ENCODE data around the gene MFSD12. TPM values are rescaled to one million over a fixed set of nuclear protein-coding genes. Genes with fewer than 3 reads are reported as not detected.

MFSD12 gene
- total RNA-seq, 1 donor from 2014 or later, result 80.7 TPM

DNA sequence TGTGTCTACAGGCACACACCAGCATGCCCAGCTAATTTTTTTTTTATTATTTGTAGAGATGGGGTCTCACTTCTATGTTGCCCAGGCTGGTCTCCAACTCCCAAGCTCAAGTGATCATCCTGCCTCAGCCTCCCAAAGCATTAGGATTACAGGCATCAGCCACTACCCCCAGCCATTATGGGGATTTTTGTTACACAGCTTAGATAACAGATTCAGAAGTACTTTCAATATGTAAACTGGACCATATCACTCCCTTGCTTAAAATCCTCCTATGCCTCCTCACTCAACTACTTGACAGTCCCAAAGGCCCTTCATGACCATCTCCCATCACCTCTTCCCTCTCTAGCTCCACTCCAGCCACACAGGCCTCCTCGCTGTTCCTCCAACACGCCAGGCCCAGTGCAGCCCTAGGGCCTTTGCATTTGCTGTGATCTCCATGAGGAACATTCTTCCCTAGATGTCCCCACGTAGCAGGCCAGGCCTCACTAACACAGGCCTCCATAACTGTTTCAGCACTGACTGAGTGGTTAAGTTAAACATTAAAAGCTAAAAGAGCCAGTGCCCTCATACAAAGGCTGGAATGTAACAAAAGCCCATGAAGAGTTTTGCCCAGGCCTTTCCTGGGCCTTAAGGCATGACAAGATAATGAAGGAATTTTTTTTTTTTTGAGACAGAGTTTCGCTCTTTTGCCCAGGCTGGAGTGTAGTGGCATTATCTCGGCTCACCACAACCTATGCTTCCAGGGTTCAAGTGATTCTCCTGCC, 59.4 kb downstream of the MFSD12 start:
- H3K4me3 ChIP-seq, result no peak overlapping the region
- H3K27me3 ChIP-seq (ENCODE audit: low read depth), result no peaks in the 10 kb centered on the region
- H3K4me1 ChIP-seq, result peaks cover 11% of the 10 kb centered on the region
- TF ChIP-seq, protein P1, sequence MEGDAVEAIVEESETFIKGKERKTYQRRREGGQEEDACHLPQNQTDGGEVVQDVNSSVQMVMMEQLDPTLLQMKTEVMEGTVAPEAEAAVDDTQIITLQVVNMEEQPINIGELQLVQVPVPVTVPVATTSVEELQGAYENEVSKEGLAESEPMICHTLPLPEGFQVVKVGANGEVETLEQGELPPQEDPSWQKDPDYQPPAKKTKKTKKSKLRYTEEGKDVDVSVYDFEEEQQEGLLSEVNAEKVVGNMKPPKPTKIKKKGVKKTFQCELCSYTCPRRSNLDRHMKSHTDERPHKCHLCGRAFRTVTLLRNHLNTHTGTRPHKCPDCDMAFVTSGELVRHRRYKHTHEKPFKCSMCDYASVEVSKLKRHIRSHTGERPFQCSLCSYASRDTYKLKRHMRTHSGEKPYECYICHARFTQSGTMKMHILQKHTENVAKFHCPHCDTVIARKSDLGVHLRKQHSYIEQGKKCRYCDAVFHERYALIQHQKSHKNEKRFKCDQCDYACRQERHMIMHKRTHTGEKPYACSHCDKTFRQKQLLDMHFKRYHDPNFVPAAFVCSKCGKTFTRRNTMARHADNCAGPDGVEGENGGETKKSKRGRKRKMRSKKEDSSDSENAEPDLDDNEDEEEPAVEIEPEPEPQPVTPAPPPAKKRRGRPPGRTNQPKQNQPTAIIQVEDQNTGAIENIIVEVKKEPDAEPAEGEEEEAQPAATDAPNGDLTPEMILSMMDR (IDR thresholded peaks at IDR 0.05), result no peak
- H3K27ac ChIP-seq, result no peak overlapping the region
- peaks cover 36% of the 10 kb centered on the region for H3K36me3 ChIP-seq
- intact Hi-C loops (cut with DNase I), result no loop called here
- ATAC-seq (no peak), DNase-seq (no peak)
- no peaks in the 10 kb centered on the region for H3K9me3 ChIP-seq

DNA sequence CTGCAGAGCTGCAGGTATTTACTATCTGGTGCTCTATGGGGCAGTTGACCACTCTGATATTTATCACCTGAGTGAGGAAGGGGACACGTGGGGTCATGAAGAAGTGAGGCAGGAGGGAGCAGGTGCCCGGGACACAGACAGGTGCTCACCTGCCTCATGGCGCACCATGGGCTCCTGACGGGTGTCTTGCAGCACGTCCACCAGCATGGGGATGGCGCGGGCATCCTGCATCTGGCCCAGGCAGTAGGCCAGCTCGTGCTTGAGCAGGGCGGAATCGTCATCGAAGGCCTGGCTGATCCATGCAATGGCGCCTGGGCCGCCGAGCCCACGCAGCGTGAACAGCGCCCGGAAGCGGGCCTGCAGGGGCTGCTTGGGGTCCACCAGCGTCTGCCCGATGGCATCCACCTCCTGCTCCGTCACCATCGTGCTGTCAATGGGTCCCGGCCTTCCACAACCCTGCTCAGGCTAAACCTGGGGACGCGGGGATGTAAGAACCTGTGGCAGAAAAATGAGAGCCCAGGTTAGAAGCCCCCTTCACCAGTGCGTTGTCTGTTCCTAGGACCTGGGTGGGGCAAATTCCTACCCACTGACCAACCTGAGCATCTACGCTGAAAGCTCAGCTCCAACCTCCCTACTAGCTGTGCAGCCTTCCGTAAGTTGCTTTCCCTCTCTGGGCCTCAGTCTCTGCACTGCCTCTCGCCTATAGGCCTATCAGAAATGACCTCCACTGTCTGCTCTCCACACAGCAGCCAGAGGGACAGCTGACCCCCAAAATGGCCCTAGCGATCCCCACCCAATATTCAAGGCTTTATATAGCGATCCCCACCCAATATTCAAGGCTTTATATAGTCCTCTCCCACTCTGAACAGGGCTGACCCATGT, 60.8 kb downstream of the MFSD12 start:
- Histone ChIP-seq H3K4me1 (peaks cover 11% of the 10 kb centered on the region), H3K27ac (no peak overlapping the region), H3K36me3 (peaks cover 49% of the 10 kb centered on the region), H3K27me3 (ENCODE audit: low read depth) (no peaks in the 10 kb centered on the region), H3K9me3 (no peaks in the 10 kb centered on the region), H3K4me3 (no peak overlapping the region)
- intact Hi-C loops (cut with DNase I), result no loop called here
- TF ChIP-seq, protein P1 (IDR thresholded peaks at IDR 0.05), result no peak
- ATAC-seq (no peak), DNase-seq (no peak)

DNA sequence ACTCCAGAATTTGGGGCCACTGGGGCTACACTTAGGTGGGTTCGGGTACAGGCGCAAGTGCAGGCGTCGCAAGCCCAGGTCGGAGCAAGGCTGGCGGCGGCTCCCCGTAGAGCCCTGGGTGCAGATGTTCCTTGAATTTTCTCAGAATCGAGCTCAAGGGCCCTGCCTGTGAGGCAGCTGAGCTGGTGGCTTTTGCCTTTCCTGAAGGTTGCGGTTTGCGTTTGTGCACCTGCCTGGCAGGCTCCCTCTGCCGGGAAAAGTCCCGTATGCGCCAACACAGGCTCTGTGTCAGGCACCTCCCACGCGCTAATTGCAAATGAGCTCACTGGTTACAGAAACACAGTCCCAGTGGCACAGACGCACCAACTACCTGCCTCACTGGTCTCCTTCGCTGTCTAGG, 62.8 kb downstream of the MFSD12 start:
- H3K27ac ChIP-seq, result no peak overlapping the region

More for the DNA sequence above, 62.8 kb downstream of the MFSD12 start:
- Histone ChIP-seq H3K36me3 (peaks cover 59% of the 10 kb centered on the region), H3K4me3 (no peak overlapping the region), H3K9me3 (no peaks in the 10 kb centered on the region), H3K27me3 (ENCODE audit: low read depth) (no peaks in the 10 kb centered on the region), H3K4me1 (peaks cover 2% of the 10 kb centered on the region)
- TF ChIP-seq, protein P1 (IDR thresholded peaks at IDR 0.05), result no peak
- ATAC-seq, result no peak
- intact Hi-C loops (cut with DNase I), result no loop called here
- DNase-seq, result no peak

Other genes starting within 250 kb of the MFSD12 start
- 132 TPM for gene NFIC, start 191.0 kb downstream of the MFSD12 start, total RNA-seq
- gene SMIM24, start 77.1 kb downstream of the MFSD12 start, total RNA-seq, result not detected
- not detected for gene SMIM44, start 74.1 kb downstream of the MFSD12 start, total RNA-seq
- 9.9 TPM for gene DOHH, start 56.9 kb downstream of the MFSD12 start, total RNA-seq
- gene FZR1, start 51.3 kb downstream of the MFSD12 start, total RNA-seq, result 34.1 TPM
- 2.2 TPM for gene TEKTIP1, start 18.4 kb downstream of the MFSD12 start, total RNA-seq
- 60.9 TPM for gene HMG20B, start 15.4 kb upstream of the MFSD12 start, total RNA-seq
- gene GIPC3, start 27.9 kb upstream of the MFSD12 start, total RNA-seq, result 4.2 TPM
- gene TBXA2R, start 49.3 kb upstream of the MFSD12 start, total RNA-seq, result 4.9 TPM
- 20.3 TPM for gene CACTIN, start 69.2 kb upstream of the MFSD12 start, total RNA-seq
- gene PIP5K1C, start 142.9 kb upstream of the MFSD12 start, total RNA-seq, result 43.6 TPM
- gene TJP3, start 150.8 kb upstream of the MFSD12 start, total RNA-seq, result 34.4 TPM
- gene APBA3, start 204.1 kb upstream of the MFSD12 start, total RNA-seq, result 18.2 TPM
- gene MRPL54, start 205.1 kb upstream of the MFSD12 start, total RNA-seq, result 59.4 TPM
- not detected for gene RAX2, start 214.6 kb upstream of the MFSD12 start, total RNA-seq
- 11.3 TPM for gene MATK, start 228.8 kb upstream of the MFSD12 start, total RNA-seq

Measured in lower lobe of right lung (tissue), 2 donors.